ENCODE results near the gene ISLR.

DNA sequence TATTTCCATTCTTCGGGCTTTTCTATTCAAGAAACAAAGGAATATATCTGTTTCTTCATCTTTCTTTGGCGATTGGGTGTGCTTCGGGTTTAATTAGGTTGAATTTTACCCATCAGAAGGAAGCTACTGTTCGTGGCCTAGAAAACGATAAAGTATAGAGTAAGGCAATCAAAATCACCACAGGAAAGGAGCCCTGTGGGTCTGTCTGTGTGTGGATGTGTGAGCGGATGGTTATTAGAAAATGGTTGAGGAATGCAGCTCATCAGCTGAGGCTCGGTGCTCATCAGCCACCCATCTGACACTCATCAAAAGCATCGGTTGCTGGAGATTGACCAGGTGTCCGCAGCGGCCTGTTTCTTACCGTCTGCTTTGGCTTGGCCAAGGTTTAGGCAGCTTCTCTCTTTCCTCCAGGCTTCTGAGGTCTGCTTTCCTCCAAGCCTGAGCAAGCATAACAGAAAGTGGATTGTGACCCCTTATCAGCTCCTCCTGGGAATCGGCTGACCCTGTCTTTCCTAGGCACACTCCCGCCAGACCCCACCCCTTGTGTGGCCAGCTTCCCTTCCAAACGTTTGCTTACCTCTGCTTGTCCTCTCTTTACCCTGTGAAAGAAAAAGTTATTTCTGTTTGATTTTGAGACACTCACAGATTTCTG, 17.6 kb upstream of the ISLR start:
- no peak for TF ChIP-seq CTCF (conservative IDR thresholded peaks at IDR 0.05)
- no peak for TF ChIP-seq EZH2 (IDR thresholded peaks at IDR 0.05; ENCODE audit: low read depth)

All from PC-9 (cell line).